ENCODE data around the gene GPR61.

GRCh38 chr1:109528712-109529111, 11.0 kb upstream of the GPR61 start:
- TF ChIP-seq CTCF (IDR thresholded peaks at IDR 0.05; ENCODE audit: low read length) (no peak), EZH2 (IDR thresholded peaks at IDR 0.05; ENCODE audit: borderline replicate concordance, low read length) (no peak)
